K562 (cell line): ENCODE data around the gene CCDC78. TPM values are rescaled to one million over a fixed set of nuclear protein-coding genes. Genes with fewer than 3 reads are reported as not detected.

Experiments
- ATAC-seq: fragments of 200-7000 bp; cut with Tn5 transposase; 3 replicates; pipeline ENCODE4 v1.9.1; 2020; ENCODE audit warnings: moderate library complexity
- BruUV-seq: library from RNA; stranded (reverse); fragments of 400-500 nt; replicated peaks from 2 replicates; lab custom pipeline; 2021; lab: Mats Ljungman, UMichigan
- CTCF ChIA-PET: fragments of 300-600 bp; formaldehyde crosslinking; extraction: SDS; loops from one replicate; lab custom pipeline; 2021; ENCODE audit warnings: low intra/inter-chr PET ratio; lab: Yijun Ruan, JAX
- POLR2A ChIA-PET: fragments of 300-600, 350-650 bp; sonication (Branson Sonifier 250); formaldehyde crosslinking; extraction: SDS; loops from one replicate; lab custom pipeline; 2021; ENCODE audit warnings: antibody characterized with exemption, inconsistent platforms; lab: Yijun Ruan, JAX
- DNase-seq, 4 experiments: peaks; one replicate each; pipeline versions ENCODE4 v3.0.0 to v3.0.0-alpha.2; 2011 to 2018; ENCODE audit warnings: low spot score in 3 of 4, mixed read lengths in 3 of 4; ENCODE audit errors: extremely low read depth in 1 of 4
- FAIRE-seq: peaks from 2 replicates; lab custom pipeline; 2011; peaks lifted over from hg19 to GRCh38; lab: Jason Lieb, UNC
- H2AFZ ChIP-seq: 2 replicates; pipeline ENCODE4 v1.6.0; 2011; ENCODE audit warnings: low read depth, low read length, control low read depth, inconsistent platforms
- H3K27ac ChIP-seq: fragments of 200-600 bp; 3 replicates; pipeline ENCODE4 v1.8.0; 2011; ENCODE audit warnings: low read depth, mild to moderate bottlenecking, control low read depth, inconsistent platforms, low read length, moderate library complexity, mixed read lengths; ENCODE audit errors: extremely low read depth
- H3K27me3 ChIP-seq, 2 experiments: fragments of 300-600 bp in 1 of 2; 2 replicates in 1 of 2; 3 replicates in 1 of 2; pipeline versions ENCODE4 v1.6.0 to v1.8.0; 2011; ENCODE audit warnings: inconsistent platforms in 2 of 2, low read length in 2 of 2, mild to moderate bottlenecking in 1 of 2, mixed read lengths in 1 of 2, moderate library complexity in 1 of 2; ENCODE audit not compliant: control insufficient read depth in 2 of 2, insufficient read depth in 2 of 2
- H3K36me3 ChIP-seq: fragments of 300-600 bp; 3 replicates; pipeline ENCODE4 v1.8.0; 2011; ENCODE audit warnings: mild to moderate bottlenecking, low read length, inconsistent platforms; ENCODE audit not compliant: control insufficient read depth, insufficient read depth
- H3K4me1 ChIP-seq, 2 experiments: fragments of 200-600 bp in 1 of 2; replicated peaks in 1 of 2; 2 replicates in 1 of 2; 3 replicates in 1 of 2; pipeline versions ENCODE4 v1.5.1 to v1.8.0; 2011; ENCODE audit warnings: inconsistent platforms in 2 of 2, low read length in 2 of 2, mild to moderate bottlenecking in 1 of 2, mixed read lengths in 1 of 2, moderate library complexity in 1 of 2; ENCODE audit not compliant: control insufficient read depth in 2 of 2, insufficient read depth in 2 of 2
- H3K4me2 ChIP-seq: 2 replicates; pipeline ENCODE4 v1.6.1; 2011; ENCODE audit warnings: low read length, control low read depth, inconsistent platforms, mixed read lengths; ENCODE audit not compliant: insufficient read depth
- H3K4me3 ChIP-seq: fragments of 200-600 bp; sonication (generic), shearing (Covaris generic); 2 replicates; pipeline ENCODE4 v1.5.1; 2016; ENCODE audit warnings: control low read depth, inconsistent platforms
- H3K79me2 ChIP-seq: fragments of 200-600 bp; 3 replicates; pipeline ENCODE4 v1.8.0; 2011; ENCODE audit warnings: low read length, inconsistent platforms; ENCODE audit not compliant: control insufficient read depth, insufficient read depth
- H3K9ac ChIP-seq, 2 experiments: 2 replicates each; pipeline versions ENCODE4 v1.6.0 to v1.6.1; 2011; ENCODE audit warnings: low read depth in 2 of 2, low read length in 2 of 2, control low read depth in 1 of 2, inconsistent platforms in 1 of 2, mild to moderate bottlenecking in 1 of 2, mixed read lengths in 1 of 2; ENCODE audit not compliant: insufficient read depth in 1 of 2
- H3K9me1 ChIP-seq: one replicate; pipeline ENCODE4 v1.6.0; 2011; ENCODE audit warnings: inconsistent platforms, mild to moderate bottlenecking, low read length, moderate library complexity; ENCODE audit not compliant: control insufficient read depth, insufficient read depth
- H3K9me3 ChIP-seq: replicated peaks from 2 replicates; pipeline ENCODE4 v1.5.1; 2011; ENCODE audit warnings: low read depth, low read length, inconsistent platforms; ENCODE audit not compliant: control insufficient read depth, insufficient read depth
- H4K20me1 ChIP-seq: replicated peaks from 2 replicates; pipeline ENCODE4 v1.6.1; 2011; ENCODE audit warnings: low read length, inconsistent platforms, mixed read lengths; ENCODE audit not compliant: control insufficient read depth, insufficient read depth
- CTCF ChIP-seq, 3 experiments: IDR thresholded peaks in 2 of 3; conservative IDR thresholded peaks in 1 of 3; 2 replicates each; pipeline ENCODE4 v1.5.1; 2011 to 2012; ENCODE audit warnings: low read length in 3 of 3, mild to moderate bottlenecking in 3 of 3, control low read depth in 2 of 3, improper control_type of control experiment in 1 of 3, inconsistent platforms in 1 of 3, low read depth in 1 of 3, mixed read lengths in 1 of 3, moderate library complexity in 1 of 3; ENCODE audit not compliant: insufficient read depth in 2 of 3
- HDAC8 ChIP-seq: fragments of 450-650 bp; IDR thresholded peaks from 2 replicates; pipeline ENCODE4 v1.6.1; 2016; ENCODE audit warnings: mild to moderate bottlenecking, missing genetic modification characterization, moderate library complexity, missing compliant biosample characterization
- NR0B1 ChIP-seq: fragments of 450-650 bp; IDR thresholded peaks from one replicate; pipeline ENCODE4 v1.6.1; 2018; ENCODE audit warnings: mild to moderate bottlenecking, moderate library complexity; ENCODE audit not compliant: partially characterized antibody
- NRF1 ChIP-seq, 2 experiments: fragments of 450-650 bp; IDR thresholded peaks in 1 of 2; conservative IDR thresholded peaks in 1 of 2; 2 replicates each; pipeline ENCODE4 v1.6.1; 2014; ENCODE audit warnings: mild to moderate bottlenecking in 2 of 2
- POLR2A ChIP-seq: fragments of 450-650 bp; conservative IDR thresholded peaks from 2 replicates; pipeline ENCODE4 v1.6.1; 2016
- RBM39 ChIP-seq: fragments of 200-400 bp; formaldehyde crosslinking; optimal IDR thresholded peaks from 2 replicates; pipeline ENCODE3; 2018; ENCODE audit warnings: low read depth, low read length
- SAFB ChIP-seq: fragments of 200-400 bp; formaldehyde crosslinking; IDR thresholded peaks from 2 replicates; pipeline ENCODE4 v1.6.1; 2017; ENCODE audit warnings: low read depth, low read length, borderline replicate concordance
- SMC3 ChIP-seq: conservative IDR thresholded peaks from 2 replicates; pipeline ENCODE4 v1.6.1; 2011; ENCODE audit warnings: low read depth, low read length, improper control_type of control experiment; ENCODE audit not compliant: insufficient read depth
- SUPT5H ChIP-seq: fragments of 450-650 bp; IDR thresholded peaks from 2 replicates; pipeline ENCODE4 v1.6.1; 2016
- ZNF507 ChIP-seq: conservative IDR thresholded peaks from 2 replicates; pipeline ENCODE4 v1.6.1; 2017; ENCODE audit warnings: missing genetic modification characterization, missing compliant biosample characterization
- ZNF644 ChIP-seq: fragments of 200-800 bp; sonication (Bioruptor generic); IDR thresholded peaks from 2 replicates; pipeline ENCODE4 v1.6.1; 2016; ENCODE audit warnings: low read depth, missing genetic modification characterization, missing compliant biosample characterization
- WGBS: fragments of 100-300 bp; shearing (Covaris generic); methylation state at CpG from one replicate; pipeline ENCODE4 v1.1.6; 2016; ENCODE audit warnings: low coverage, mixed read lengths; ENCODE audit not compliant: insufficient coverage; ENCODE audit errors: missing lambda C conversion rate; 5-methylcytosine and 5-hydroxymethylcytosine counted together
- in situ Hi-C: fragments of 300-500 bp; cut with MboI; formaldehyde crosslinking; loops from 4 replicates; pipeline ENCODE4 v1.15.0; 2018; ENCODE audit warnings: inconsistent platforms, mixed read lengths
- intact Hi-C: fragments of 100-400 bp; cut with micrococcal nuclease; formaldehyde crosslinking; loops from 2 replicates; pipeline ENCODE4 v1.14.2; 2022
- polyA plus RNA-seq, 8 experiments: library from polyadenylated mRNA; depleted of rRNA in 4 of 8; stranded (reverse) in 5 of 8; unstranded in 3 of 8; fragments of >200 nt; fragmentation: Nextera tagmentation in 2 of 8; fragmentation: Illumina TruSeq in 1 of 8; extraction: Ambion mirVana in 2 of 8; extraction: Trizol in 1 of 8; gene quantifications; 2 replicates each; pipeline versions ENCODE4 v1.2.1 to v1.2.3, GENCODE V29; 2011 to 2014; ENCODE audit warnings: inconsistent platforms in 1 of 8, missing spikeins in 1 of 8
- total RNA-seq, 7 experiments: library from RNA; depleted of rRNA in 6 of 7; stranded (reverse); fragments of >200 nt in 6 of 7; fragmentation: Illumina TruSeq in 2 of 7; extraction: Trizol in 2 of 7; gene quantifications; 2 replicates each; pipeline versions ENCODE4 v1.2.1 to v1.2.3, GENCODE V29; 2011 to 2021; ENCODE audit warnings: low replicate concordance in 1 of 7
- TF ChIP-seq, protein P1 (sequence below): fragments of 450-650 bp; IDR thresholded peaks from 2 replicates; pipeline ENCODE4 v1.6.1; 2018; ENCODE audit not compliant: partially characterized antibody

CCDC78 gene
- total and polyA plus RNA-seq, 9 of the 15 experiments (the other 6 are each of a cell fraction or from before 2014, with no cell fraction given), result 0.24 to 17.7 (median 2.9) TPM

GRCh38 chr16:719815-720446 lies 6.3 kb downstream of the CCDC78 start:
- POLR2A ChIA-PET, result interaction anchor here (0.5 to 2.3 kb wide), 11 partner anchors 10 to 1090 kb away, joined by 3 to 16 read pairs (median 4); no protein-coding TSS in a partner anchor
- no peaks in the 10 kb centered on the region; the same call in 1 of the 2 replicates for H4K20me1 ChIP-seq
- peaks cover 31% of the 10 kb centered on the region; the same call in 2 of the 3 replicates for H3K36me3 ChIP-seq
- intact Hi-C loops, result no loop called here
- WGBS, result 1% methylated on average over 16 of the region's 16 CpGs
- H3K9ac ChIP-seq, result peak overlapping the region; percentile 96 to 99
- peak overlapping the region; percentile 90 for H3K4me2 ChIP-seq
- CTCF ChIA-PET, result no interaction called here
- ATAC-seq (peak; percentile 27), DNase-seq (peak in 2 of 4 experiments; percentile 66 to 79), FAIRE-seq (no peak)
- no peaks in the 10 kb centered on the region for H3K27me3 ChIP-seq
- H3K4me3 ChIP-seq, result peak overlapping the region; percentile 100
- BruUV-seq, result TSS peak; percentile 86
- peaks cover 54% of the 10 kb centered on the region for H3K79me2 ChIP-seq
- H3K27ac ChIP-seq, result peak overlapping the region; percentile 97
- no peaks in the 10 kb centered on the region for H3K9me3 ChIP-seq
- in situ Hi-C loops, result loop anchor here (10.0 kb wide), 1 partner anchor 335 kb away; no protein-coding TSS in a partner anchor
- peaks cover 3% of the 10 kb centered on the region for H3K9me1 ChIP-seq
- H3K4me1 ChIP-seq, result peaks cover 17 to 98% of the 10 kb centered on the region in 2 experiments; a peak in 4 of 5 replicates
- H2AFZ ChIP-seq, result peak overlapping the region; percentile 91; the same call in 1 of the 2 replicates
- TF ChIP-seq RBM39 (peak; percentile 7), POLR2A (peak; percentile 25; the same call in 1 of the 2 replicates), ZNF644 (tag) (no peak), SMC3 (0 out of 2 replicates have a peak, but pooled peaks have one; percentile 12), NRF1 (conservative IDR thresholded peaks at IDR 0.05 in 1 of 2, IDR thresholded peaks at IDR 0.05 in 1 of 2) (0 out of 4 replicates have a peak, but pooled peaks of 1 of the 2 experiments have one; percentile 5), CTCF (IDR thresholded peaks at IDR 0.05 in 2 of 3, conservative IDR thresholded peaks at IDR 0.05 in 1 of 3; ENCODE audit: insufficient read depth in 2 of 3, low read depth in 1 of 3, low read length in 3 of 3) (peak; percentile 54 to 62 (median 57)), SAFB (peak; percentile 28; the same call in 1 of the 2 replicates), NR0B1 (no peak), SUPT5H (0 out of 2 replicates have a peak, but pooled peaks have one; percentile 9), HDAC8 (no peak), ZNF507 (no peak)
- TF ChIP-seq, protein P1, sequence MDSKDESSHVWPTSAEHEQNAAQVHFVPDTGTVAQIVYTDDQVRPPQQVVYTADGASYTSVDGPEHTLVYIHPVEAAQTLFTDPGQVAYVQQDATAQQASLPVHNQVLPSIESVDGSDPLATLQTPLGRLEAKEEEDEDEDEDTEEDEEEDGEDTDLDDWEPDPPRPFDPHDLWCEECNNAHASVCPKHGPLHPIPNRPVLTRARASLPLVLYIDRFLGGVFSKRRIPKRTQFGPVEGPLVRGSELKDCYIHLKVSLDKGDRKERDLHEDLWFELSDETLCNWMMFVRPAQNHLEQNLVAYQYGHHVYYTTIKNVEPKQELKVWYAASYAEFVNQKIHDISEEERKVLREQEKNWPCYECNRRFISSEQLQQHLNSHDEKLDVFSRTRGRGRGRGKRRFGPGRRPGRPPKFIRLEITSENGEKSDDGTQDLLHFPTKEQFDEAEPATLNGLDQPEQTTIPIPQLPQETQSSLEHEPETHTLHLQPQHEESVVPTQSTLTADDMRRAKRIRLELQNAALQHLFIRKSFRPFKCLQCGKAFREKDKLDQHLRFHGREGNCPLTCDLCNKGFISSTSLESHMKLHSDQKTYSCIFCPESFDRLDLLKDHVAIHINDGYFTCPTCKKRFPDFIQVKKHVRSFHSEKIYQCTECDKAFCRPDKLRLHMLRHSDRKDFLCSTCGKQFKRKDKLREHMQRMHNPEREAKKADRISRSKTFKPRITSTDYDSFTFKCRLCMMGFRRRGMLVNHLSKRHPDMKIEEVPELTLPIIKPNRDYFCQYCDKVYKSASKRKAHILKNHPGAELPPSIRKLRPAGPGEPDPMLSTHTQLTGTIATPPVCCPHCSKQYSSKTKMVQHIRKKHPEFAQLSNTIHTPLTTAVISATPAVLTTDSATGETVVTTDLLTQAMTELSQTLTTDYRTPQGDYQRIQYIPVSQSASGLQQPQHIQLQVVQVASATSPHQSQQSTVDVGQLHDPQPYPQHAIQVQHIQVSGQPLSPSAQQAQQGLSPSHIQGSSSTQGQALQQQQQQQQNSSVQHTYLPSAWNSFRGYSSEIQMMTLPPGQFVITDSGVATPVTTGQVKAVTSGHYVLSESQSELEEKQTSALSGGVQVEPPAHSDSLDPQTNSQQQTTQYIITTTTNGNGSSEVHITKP, result peak; percentile 89
